Lung (tissue), 12 donors: Measurements from ENCODE around the gene TRABD2B. TPM values are rescaled to one million over a fixed set of nuclear protein-coding genes. Genes with fewer than 3 reads are reported as not detected.
A peak's percentile ranks its signal among the peaks of the same experiment; 100 is the strongest.

ENCODE experiments used
- ATAC-seq: fragments of 200-7000 bp; cut with Tn5 transposase; one replicate; pipeline ENCODE4 v1.9.1; 2020; ENCODE audit warnings: moderate number of reproducible peaks; ENCODE audit not compliant: insufficient read depth, low FRiP score
- DNase-seq, 3 donors: peaks; one replicate each; pipeline ENCODE4 v3.0.0-alpha.2; 2013 to 2017
- H3K27ac ChIP-seq, 2 donors: one replicate each; pipeline ENCODE4 v1.5.1; 2013; ENCODE audit warnings: mild to moderate bottlenecking in 2 of 2, moderate library complexity in 2 of 2, control low read depth in 1 of 2, inconsistent platforms in 1 of 2, low read depth in 1 of 2, low read length in 1 of 2
- H3K27me3 ChIP-seq, 3 donors: one replicate each; pipeline ENCODE4 v1.5.1; 2013; ENCODE audit warnings: low read length in 2 of 3; ENCODE audit not compliant: control insufficient read depth in 3 of 3, insufficient read depth in 3 of 3
- H3K36me3 ChIP-seq, 4 donors: one replicate each; pipeline ENCODE4 v1.5.1; 2013; ENCODE audit warnings: low read length in 4 of 4, mild to moderate bottlenecking in 1 of 4, moderate library complexity in 1 of 4; ENCODE audit not compliant: control insufficient read depth in 4 of 4, insufficient read depth in 4 of 4
- H3K4me1 ChIP-seq, 5 donors: one replicate each; pipeline ENCODE4 v1.5.1; 2013; ENCODE audit warnings: low read length in 5 of 5, mild to moderate bottlenecking in 2 of 5, moderate library complexity in 1 of 5; ENCODE audit not compliant: control insufficient read depth in 5 of 5, insufficient read depth in 5 of 5
- H3K4me3 ChIP-seq: one replicate; pipeline ENCODE4 v1.5.1; 2013; ENCODE audit warnings: mild to moderate bottlenecking, control low read depth, moderate library complexity
- H3K9ac ChIP-seq, 2 donors: one replicate each; pipeline ENCODE4 v1.5.1; 2013; ENCODE audit warnings: low read length in 2 of 2, control low read depth in 1 of 2; ENCODE audit not compliant: insufficient read depth in 1 of 2
- H3K9me3 ChIP-seq, 4 donors: one replicate each; pipeline ENCODE4 v1.5.1; 2013; ENCODE audit warnings: low read length in 3 of 4, mild to moderate bottlenecking in 1 of 4, moderate library complexity in 1 of 4; ENCODE audit not compliant: control insufficient read depth in 4 of 4, insufficient read depth in 3 of 4
- CTCF ChIP-seq: IDR thresholded peaks from 2 replicates; pipeline ENCODE4 v1.5.1; 2012; ENCODE audit warnings: mild to moderate bottlenecking; ENCODE audit errors: control extremely low read depth, extremely low read depth
- WGBS, 2 donors: extraction: QIAGEN DNeasy Blood & Tissue Kit; methylation state at CpG; one replicate each; pipeline ENCODE4 v1.1.7; 2013; 5-methylcytosine and 5-hydroxymethylcytosine counted together
- polyA plus RNA-seq, 2 donors: library from polyadenylated mRNA; stranded (reverse); fragments of 200-250 nt; gene quantifications; one replicate each; pipeline ENCODE4 v1.2.1, GENCODE V29; 2013
- total RNA-seq, 2 donors: library from RNA; depleted of rRNA in 1 of 2; stranded (reverse); fragments of >200 nt in 1 of 2; gene quantifications; one replicate each; pipeline ENCODE4 v1.2.1, GENCODE V29; 2014 to 2021
- donor health status: control.
- donor health status: control.
- donor health status: Bipolar disorder and iron deficiency.
- donor health status: healthy.
- donor health status: DM: yes; HTN: yes; CAD: no.

The TRABD2B gene
- total and polyA plus RNA-seq, 4 donors: 0.37 to 1.9 (median 0.64) TPM

- DNase-seq (peak in 1 of 3 donors; percentile 50), ATAC-seq (no peak)
- no peak for TF ChIP-seq CTCF
- H3K9me3 ChIP-seq: no peaks in the 10 kb centered on the region
- H3K27ac ChIP-seq: peak overlapping the region in 1 of 2 donors; percentile 11
- H3K36me3 ChIP-seq: no peaks in the 10 kb centered on the region
- H3K4me1 ChIP-seq: peaks cover 0 to 35% (median 17%) of the 10 kb centered on the region in 5 donors
- H3K4me3 ChIP-seq: no peak overlapping the region
- H3K9ac ChIP-seq: no peak overlapping the region
- H3K27me3 ChIP-seq: no peaks in the 10 kb centered on the region
- 68 to 81% methylated on average over 6 of the region's 6 CpGs for WGBS, 2 donors
These were observed 212.7 kb downstream of the TRABD2B start for GRCh38 chr1:47784497-47784822.

GRCh38 chr1:47783638-47784496 lies 213.3 kb downstream of the TRABD2B start:
- ATAC-seq: no peak
- Histone ChIP-seq H3K4me3 (no peak overlapping the region), H3K9me3 (no peaks in the 10 kb centered on the region), H3K4me1 (peaks cover 0 to 35% (median 17%) of the 10 kb centered on the region in 5 donors), H3K9ac (no peak overlapping the region), H3K36me3 (no peaks in the 10 kb centered on the region), H3K27ac (no peak overlapping the region), H3K27me3 (no peaks in the 10 kb centered on the region)
- TF ChIP-seq CTCF: no peak
- WGBS, 2 donors: 70 to 78% methylated on average over 14 of the region's 14 CpGs
- peak in 1 of 3 donors; percentile 57 for DNase-seq

GRCh38 chr1:47782414-47783166 lies 214.6 kb downstream of the TRABD2B start:
- Histone ChIP-seq H3K4me3 (no peak overlapping the region), H3K9me3 (no peaks in the 10 kb centered on the region), H3K27ac (no peak overlapping the region), H3K4me1 (peaks cover 0 to 35% (median 17%) of the 10 kb centered on the region in 5 donors), H3K36me3 (no peaks in the 10 kb centered on the region), H3K9ac (no peak overlapping the region), H3K27me3 (no peaks in the 10 kb centered on the region)
- TF ChIP-seq CTCF: no peak
- ATAC-seq (no peak), DNase-seq (no peak)
- 74 to 81% methylated on average over 9 of the region's 9 CpGs for WGBS, 2 donors
